ENCODE results near the gene CREB5.

DNA sequence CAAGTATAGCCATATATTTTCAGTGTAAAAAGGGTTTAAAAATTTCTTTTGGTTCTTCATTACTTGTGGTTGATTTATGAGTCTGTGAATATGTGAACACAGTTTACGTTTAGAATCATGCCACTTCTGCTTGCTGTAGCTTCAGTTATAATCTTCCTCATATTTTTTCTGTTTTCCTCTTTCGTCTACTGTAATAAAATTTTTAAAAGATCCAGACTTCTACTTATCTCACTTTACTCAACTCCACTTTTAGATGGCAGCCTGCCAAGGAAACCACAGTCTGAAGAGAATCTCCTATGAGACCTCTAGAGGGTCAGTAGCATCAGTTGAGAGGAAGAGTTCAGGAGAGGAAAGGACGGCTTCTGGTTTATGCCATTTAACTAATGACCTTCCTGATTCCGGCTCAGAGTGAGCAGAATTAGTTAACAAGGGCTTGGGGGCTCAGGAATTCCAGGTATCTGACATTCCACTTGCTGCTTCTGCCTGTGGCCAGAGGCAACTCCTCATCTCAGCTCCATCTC is 21.4 kb downstream of the CREB5 start:
- TF ChIP-seq SIN3A (IDR thresholded peaks at IDR 0.05; ENCODE audit: borderline replicate concordance, insufficient read depth, low read length) (no peak), POLR2AphosphoS5 (IDR thresholded peaks at IDR 0.05; ENCODE audit: low read depth, low read length) (no peak)
- TF ChIP-seq, protein P1, sequence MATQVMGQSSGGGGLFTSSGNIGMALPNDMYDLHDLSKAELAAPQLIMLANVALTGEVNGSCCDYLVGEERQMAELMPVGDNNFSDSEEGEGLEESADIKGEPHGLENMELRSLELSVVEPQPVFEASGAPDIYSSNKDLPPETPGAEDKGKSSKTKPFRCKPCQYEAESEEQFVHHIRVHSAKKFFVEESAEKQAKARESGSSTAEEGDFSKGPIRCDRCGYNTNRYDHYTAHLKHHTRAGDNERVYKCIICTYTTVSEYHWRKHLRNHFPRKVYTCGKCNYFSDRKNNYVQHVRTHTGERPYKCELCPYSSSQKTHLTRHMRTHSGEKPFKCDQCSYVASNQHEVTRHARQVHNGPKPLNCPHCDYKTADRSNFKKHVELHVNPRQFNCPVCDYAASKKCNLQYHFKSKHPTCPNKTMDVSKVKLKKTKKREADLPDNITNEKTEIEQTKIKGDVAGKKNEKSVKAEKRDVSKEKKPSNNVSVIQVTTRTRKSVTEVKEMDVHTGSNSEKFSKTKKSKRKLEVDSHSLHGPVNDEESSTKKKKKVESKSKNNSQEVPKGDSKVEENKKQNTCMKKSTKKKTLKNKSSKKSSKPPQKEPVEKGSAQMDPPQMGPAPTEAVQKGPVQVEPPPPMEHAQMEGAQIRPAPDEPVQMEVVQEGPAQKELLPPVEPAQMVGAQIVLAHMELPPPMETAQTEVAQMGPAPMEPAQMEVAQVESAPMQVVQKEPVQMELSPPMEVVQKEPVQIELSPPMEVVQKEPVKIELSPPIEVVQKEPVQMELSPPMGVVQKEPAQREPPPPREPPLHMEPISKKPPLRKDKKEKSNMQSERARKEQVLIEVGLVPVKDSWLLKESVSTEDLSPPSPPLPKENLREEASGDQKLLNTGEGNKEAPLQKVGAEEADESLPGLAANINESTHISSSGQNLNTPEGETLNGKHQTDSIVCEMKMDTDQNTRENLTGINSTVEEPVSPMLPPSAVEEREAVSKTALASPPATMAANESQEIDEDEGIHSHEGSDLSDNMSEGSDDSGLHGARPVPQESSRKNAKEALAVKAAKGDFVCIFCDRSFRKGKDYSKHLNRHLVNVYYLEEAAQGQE (IDR thresholded peaks at IDR 0.05; ENCODE audit: insufficient read depth in 1 of 2, low read depth in 2 of 2, low read length in 2 of 2): no peak
